ENCODE results near the gene AGAP2.

AGAP2 gene

DNA sequence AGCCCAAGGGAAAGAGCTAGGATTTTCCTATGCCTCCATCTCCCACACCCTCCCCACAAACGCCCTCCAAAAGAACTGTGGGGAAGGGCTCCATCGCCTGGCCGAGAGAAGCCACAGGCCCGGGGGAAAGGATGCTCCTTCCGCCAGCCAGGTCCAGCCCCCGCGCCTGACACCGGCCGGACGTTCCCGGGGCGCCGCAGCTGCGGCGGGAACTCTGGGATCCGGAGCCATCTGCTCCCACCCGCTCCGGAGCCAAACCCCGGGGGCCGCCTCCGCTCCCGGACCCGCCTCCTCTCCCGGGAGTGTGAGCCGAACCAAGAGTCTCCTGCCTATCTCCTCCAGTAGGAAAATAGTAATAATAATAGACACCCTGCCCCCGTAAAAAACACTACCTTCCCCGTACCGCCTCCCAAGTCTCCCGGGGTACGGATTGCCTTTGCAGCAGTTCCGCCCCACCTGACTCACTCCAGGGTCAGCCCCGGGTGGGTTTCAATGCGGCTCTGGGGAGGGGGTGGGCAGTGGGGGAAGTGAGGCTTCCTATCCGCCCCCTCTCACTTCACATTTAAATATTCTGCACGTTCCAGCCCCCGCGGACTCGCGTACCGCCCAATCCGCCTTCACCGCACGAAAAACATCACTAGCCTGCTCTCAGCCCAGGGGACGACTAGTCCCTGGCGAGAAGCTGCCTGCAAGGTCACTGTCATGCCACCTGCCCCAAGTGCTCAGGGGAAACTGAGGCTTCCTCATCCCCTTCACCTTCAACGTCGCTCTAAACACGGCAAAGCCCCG is 2.4 kb downstream of the AGAP2 start (continued):
- TF ChIP-seq, protein P1, sequence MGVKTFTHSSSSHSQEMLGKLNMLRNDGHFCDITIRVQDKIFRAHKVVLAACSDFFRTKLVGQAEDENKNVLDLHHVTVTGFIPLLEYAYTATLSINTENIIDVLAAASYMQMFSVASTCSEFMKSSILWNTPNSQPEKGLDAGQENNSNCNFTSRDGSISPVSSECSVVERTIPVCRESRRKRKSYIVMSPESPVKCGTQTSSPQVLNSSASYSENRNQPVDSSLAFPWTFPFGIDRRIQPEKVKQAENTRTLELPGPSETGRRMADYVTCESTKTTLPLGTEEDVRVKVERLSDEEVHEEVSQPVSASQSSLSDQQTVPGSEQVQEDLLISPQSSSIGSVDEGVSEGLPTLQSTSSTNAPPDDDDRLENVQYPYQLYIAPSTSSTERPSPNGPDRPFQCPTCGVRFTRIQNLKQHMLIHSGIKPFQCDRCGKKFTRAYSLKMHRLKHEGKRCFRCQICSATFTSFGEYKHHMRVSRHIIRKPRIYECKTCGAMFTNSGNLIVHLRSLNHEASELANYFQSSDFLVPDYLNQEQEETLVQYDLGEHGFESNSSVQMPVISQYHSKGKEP (tag by site-specific recombination; IDR thresholded peaks at IDR 0.05), result no peak
- TF ChIP-seq ZNF16 (tag by site-specific recombination; IDR thresholded peaks at IDR 0.05; ENCODE audit: low read depth) (no peak), ZBTB17 (tag by site-specific recombination; IDR thresholded peaks at IDR 0.05) (peak; percentile 63; the same call in 1 of the 2 replicates), ZNF157 (tag by site-specific recombination; IDR thresholded peaks at IDR 0.05) (no peak), ZNF610 (tag by site-specific recombination; IDR thresholded peaks at IDR 0.05; ENCODE audit: borderline replicate concordance) (no peak), ZNF747 (tag by site-specific recombination; IDR thresholded peaks at IDR 0.05) (no peak), ZNF549 (tag by site-specific recombination; IDR thresholded peaks at IDR 0.05) (no peak), SALL2 (tag by site-specific recombination; IDR thresholded peaks at IDR 0.05; ENCODE audit: borderline replicate concordance) (no peak), ZBTB48 (tag by site-specific recombination; IDR thresholded peaks at IDR 0.05) (0 out of 2 replicates have a peak, but pooled peaks have one; percentile 1), ZNF837 (tag by site-specific recombination; IDR thresholded peaks at IDR 0.05) (no peak), ZNF169 (tag by site-specific recombination; IDR thresholded peaks at IDR 0.05) (no peak), ZNF23 (tag by site-specific recombination; IDR thresholded peaks at IDR 0.05; ENCODE audit: borderline replicate concordance) (no peak), GLIS2 (tag by site-specific recombination; IDR thresholded peaks at IDR 0.05) (peak; percentile 80), ZNF624 (tag by site-specific recombination; IDR thresholded peaks at IDR 0.05) (no peak), MZF1 (tag by site-specific recombination; IDR thresholded peaks at IDR 0.05; ENCODE audit: borderline replicate concordance) (no peak), ZNF701 (tag by site-specific recombination; IDR thresholded peaks at IDR 0.05) (no peak), ZIC2 (tag by site-specific recombination; IDR thresholded peaks at IDR 0.05) (0 out of 2 replicates have a peak, but pooled peaks have one; percentile 8), ZNF677 (tag by site-specific recombination; IDR thresholded peaks at IDR 0.05) (no peak), ZNF341 (tag by site-specific recombination; IDR thresholded peaks at IDR 0.05; ENCODE audit: low read depth) (peak; percentile 44), SCRT2 (tag by site-specific recombination; IDR thresholded peaks at IDR 0.05) (no peak), SP7 (tag by site-specific recombination; IDR thresholded peaks at IDR 0.05) (peak; percentile 80), ZNF654 (tag by site-specific recombination; IDR thresholded peaks at IDR 0.05; ENCODE audit: low read depth) (peak; percentile 44), HOXA7 (CRISPR knock-in tag; IDR thresholded peaks at IDR 0.05; ENCODE audit: borderline replicate concordance) (no peak), REPIN1 (tag by site-specific recombination; IDR thresholded peaks at IDR 0.05; ENCODE audit: low read depth) (peak; percentile 56; the same call in 1 of the 2 replicates), ZNF76 (tag by site-specific recombination; IDR thresholded peaks at IDR 0.05; ENCODE audit: borderline replicate concordance, low read depth) (peak; percentile 71), ZNF112 (tag by site-specific recombination; IDR thresholded peaks at IDR 0.05) (no peak), ZNF785 (tag by site-specific recombination; IDR thresholded peaks at IDR 0.05) (no peak), ZNF560 (tag by site-specific recombination; IDR thresholded peaks at IDR 0.05; ENCODE audit: borderline replicate concordance) (no peak), WT1 (tag by site-specific recombination; IDR thresholded peaks at IDR 0.05) (no peak)
- TF ChIP-seq, protein P2, sequence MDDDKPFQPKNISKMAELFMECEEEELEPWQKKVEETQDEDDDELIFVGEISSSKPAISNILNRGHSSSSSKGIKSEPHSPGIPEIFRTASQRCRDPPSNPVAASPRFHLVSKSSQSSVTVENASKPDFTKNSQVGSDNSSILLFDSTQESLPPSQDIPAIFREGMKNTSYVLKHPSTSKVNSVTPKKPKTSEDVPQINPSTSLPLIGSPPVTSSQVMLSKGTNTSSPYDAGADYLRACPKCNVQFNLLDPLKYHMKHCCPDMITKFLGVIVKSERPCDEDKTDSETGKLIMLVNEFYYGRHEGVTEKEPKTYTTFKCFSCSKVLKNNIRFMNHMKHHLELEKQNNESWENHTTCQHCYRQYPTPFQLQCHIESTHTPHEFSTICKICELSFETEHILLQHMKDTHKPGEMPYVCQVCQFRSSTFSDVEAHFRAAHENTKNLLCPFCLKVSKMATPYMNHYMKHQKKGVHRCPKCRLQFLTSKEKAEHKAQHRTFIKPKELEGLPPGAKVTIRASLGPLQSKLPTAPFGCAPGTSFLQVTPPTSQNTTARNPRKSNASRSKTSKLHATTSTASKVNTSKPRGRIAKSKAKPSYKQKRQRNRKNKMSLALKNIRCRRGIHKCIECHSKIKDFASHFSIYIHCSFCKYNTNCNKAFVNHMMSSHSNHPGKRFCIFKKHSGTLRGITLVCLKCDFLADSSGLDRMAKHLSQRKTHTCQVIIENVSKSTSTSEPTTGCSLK (tag by site-specific recombination; IDR thresholded peaks at IDR 0.05), result no peak
- TF ChIP-seq, protein P3, sequence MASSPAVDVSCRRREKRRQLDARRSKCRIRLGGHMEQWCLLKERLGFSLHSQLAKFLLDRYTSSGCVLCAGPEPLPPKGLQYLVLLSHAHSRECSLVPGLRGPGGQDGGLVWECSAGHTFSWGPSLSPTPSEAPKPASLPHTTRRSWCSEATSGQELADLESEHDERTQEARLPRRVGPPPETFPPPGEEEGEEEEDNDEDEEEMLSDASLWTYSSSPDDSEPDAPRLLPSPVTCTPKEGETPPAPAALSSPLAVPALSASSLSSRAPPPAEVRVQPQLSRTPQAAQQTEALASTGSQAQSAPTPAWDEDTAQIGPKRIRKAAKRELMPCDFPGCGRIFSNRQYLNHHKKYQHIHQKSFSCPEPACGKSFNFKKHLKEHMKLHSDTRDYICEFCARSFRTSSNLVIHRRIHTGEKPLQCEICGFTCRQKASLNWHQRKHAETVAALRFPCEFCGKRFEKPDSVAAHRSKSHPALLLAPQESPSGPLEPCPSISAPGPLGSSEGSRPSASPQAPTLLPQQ (tag by site-specific recombination; IDR thresholded peaks at IDR 0.05), result no peak
- TF ChIP-seq, protein P4, sequence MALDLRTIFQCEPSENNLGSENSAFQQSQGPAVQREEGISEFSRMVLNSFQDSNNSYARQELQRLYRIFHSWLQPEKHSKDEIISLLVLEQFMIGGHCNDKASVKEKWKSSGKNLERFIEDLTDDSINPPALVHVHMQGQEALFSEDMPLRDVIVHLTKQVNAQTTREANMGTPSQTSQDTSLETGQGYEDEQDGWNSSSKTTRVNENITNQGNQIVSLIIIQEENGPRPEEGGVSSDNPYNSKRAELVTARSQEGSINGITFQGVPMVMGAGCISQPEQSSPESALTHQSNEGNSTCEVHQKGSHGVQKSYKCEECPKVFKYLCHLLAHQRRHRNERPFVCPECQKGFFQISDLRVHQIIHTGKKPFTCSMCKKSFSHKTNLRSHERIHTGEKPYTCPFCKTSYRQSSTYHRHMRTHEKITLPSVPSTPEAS (tag by site-specific recombination; IDR thresholded peaks at IDR 0.05), result no peak
- TF ChIP-seq, protein P5, sequence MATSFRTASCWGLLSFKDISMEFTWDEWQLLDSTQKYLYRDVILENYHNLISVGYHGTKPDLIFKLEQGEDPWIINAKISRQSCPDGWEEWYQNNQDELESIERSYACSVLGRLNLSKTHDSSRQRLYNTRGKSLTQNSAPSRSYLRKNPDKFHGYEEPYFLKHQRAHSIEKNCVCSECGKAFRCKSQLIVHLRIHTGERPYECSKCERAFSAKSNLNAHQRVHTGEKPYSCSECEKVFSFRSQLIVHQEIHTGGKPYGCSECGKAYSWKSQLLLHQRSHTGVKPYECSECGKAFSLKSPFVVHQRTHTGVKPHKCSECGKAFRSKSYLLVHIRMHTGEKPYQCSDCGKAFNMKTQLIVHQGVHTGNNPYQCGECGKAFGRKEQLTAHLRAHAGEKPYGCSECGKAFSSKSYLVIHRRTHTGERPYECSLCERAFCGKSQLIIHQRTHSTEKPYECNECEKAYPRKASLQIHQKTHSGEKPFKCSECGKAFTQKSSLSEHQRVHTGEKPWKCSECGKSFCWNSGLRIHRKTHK (tag by site-specific recombination; IDR thresholded peaks at IDR 0.05), result no peak
